K562 (cell line): Measurements from ENCODE around the gene MASP1.

ENCODE experiments used
- ATF3 ChIP-seq, 2 experiments: fragments of 450-650 bp in 1 of 2; sonication (generic) in 1 of 2; formaldehyde crosslinking in 1 of 2; IDR thresholded peaks in 1 of 2; conservative IDR thresholded peaks in 1 of 2; 2 replicates each; pipeline versions ENCODE4 v1.6.1 to v1.8.1; 2016 to 2023; ENCODE audit warnings: mild to moderate bottlenecking in 2 of 2, moderate library complexity in 2 of 2, inconsistent platforms in 1 of 2, missing genetic modification reagents in 1 of 2
- CCAR2 ChIP-seq: fragments of 200-400 bp; formaldehyde crosslinking; IDR thresholded peaks from 2 replicates; pipeline ENCODE4 v1.6.1; 2017; ENCODE audit warnings: mild to moderate bottlenecking, low read depth, low read length
- CREB1 ChIP-seq, 2 experiments: sonication (generic) in 1 of 2; formaldehyde crosslinking in 1 of 2; IDR thresholded peaks; 2 replicates each; pipeline versions ENCODE4 v1.6.1 to v1.8.0; 2012 to 2022; ENCODE audit warnings: inconsistent platforms in 1 of 2, mild to moderate bottlenecking in 1 of 2, missing genetic modification reagents in 1 of 2, moderate library complexity in 1 of 2
- CTCF ChIP-seq, 3 experiments: IDR thresholded peaks in 2 of 3; conservative IDR thresholded peaks in 1 of 3; 2 replicates each; pipeline ENCODE4 v1.5.1; 2011 to 2012; ENCODE audit warnings: low read length in 3 of 3, mild to moderate bottlenecking in 3 of 3, control low read depth in 2 of 3, improper control_type of control experiment in 1 of 3, inconsistent platforms in 1 of 3, low read depth in 1 of 3, mixed read lengths in 1 of 3, moderate library complexity in 1 of 3; ENCODE audit not compliant: insufficient read depth in 2 of 3
- DPF2 ChIP-seq: fragments of 450-650 bp; IDR thresholded peaks from 2 replicates; pipeline ENCODE4 v1.6.1; 2016
- JUND ChIP-seq, 2 experiments: IDR thresholded peaks; 2 replicates in 1 of 2; 3 replicates in 1 of 2; pipeline ENCODE4 v1.6.1; 2011; ENCODE audit warnings: borderline replicate concordance in 2 of 2, low read depth in 2 of 2, low read length in 2 of 2, improper control_type of control experiment in 1 of 2, missing biosample characterization in 1 of 2, missing genetic modification characterization in 1 of 2, missing genetic modification reagents in 1 of 2
- POLR2A ChIP-seq: fragments of 450-650 bp; conservative IDR thresholded peaks from 2 replicates; pipeline ENCODE4 v1.6.1; 2016
- POLR2AphosphoS5 ChIP-seq: IDR thresholded peaks from 2 replicates; pipeline ENCODE4 v1.6.1; 2011; ENCODE audit warnings: mild to moderate bottlenecking, low read depth, low read length, moderate library complexity; ENCODE audit not compliant: control insufficient read depth, insufficient read depth
- POLR2G ChIP-seq: fragments of 200-400 bp; formaldehyde crosslinking; IDR thresholded peaks from 2 replicates; pipeline ENCODE4 v1.6.1; 2017; ENCODE audit warnings: low read depth, mild to moderate bottlenecking, antibody characterized with exemption, low read length, moderate library complexity
- PRDM10 ChIP-seq: fragments of 450-650 bp; IDR thresholded peaks from 2 replicates; pipeline ENCODE4 v1.6.1; 2018; ENCODE audit not compliant: partially characterized antibody
- RBBP5 ChIP-seq: fragments of 200-600 bp; sonication (generic); IDR thresholded peaks from 2 replicates; pipeline ENCODE4 v1.6.1; 2012; ENCODE audit warnings: borderline replicate concordance, mild to moderate bottlenecking, low read length, control low read depth, inconsistent platforms; ENCODE audit not compliant: insufficient read depth, poor library complexity, severe bottlenecking
- SIRT6 ChIP-seq: IDR thresholded peaks from one replicate; pipeline ENCODE4 v1.6.1; 2012; ENCODE audit warnings: low read depth, mild to moderate bottlenecking, control low read depth, inconsistent platforms, low read length, moderate library complexity
- YY1 ChIP-seq, 3 experiments: IDR thresholded peaks; 2 replicates each; pipeline ENCODE4 v1.6.1; 2011; ENCODE audit warnings: low read length in 2 of 3, mild to moderate bottlenecking in 2 of 3, moderate library complexity in 2 of 3, borderline replicate concordance in 1 of 3, control low read depth in 1 of 3, low read depth in 1 of 3; ENCODE audit not compliant: insufficient read depth in 3 of 3, insufficient replicate concordance in 2 of 3, control insufficient read depth in 1 of 3, insufficient read length in 1 of 3; ENCODE audit errors: extremely low read depth in 1 of 3
- ZFP1 ChIP-seq: fragments of 450-650 bp; formaldehyde crosslinking; IDR thresholded peaks from 2 replicates; pipeline ENCODE4 v1.4.0; 2020; ENCODE audit warnings: mild to moderate bottlenecking, mixed read lengths

GRCh38 chr3:187247398-187247797 lies 44.1 kb downstream of the MASP1 start:
- TF ChIP-seq CREB1 (IDR thresholded peaks at IDR 0.05): no peak
- no peak for TF ChIP-seq CREB1 (CRISPR knock-in tag; IDR thresholded peaks at IDR 0.05)
- TF ChIP-seq CTCF (IDR thresholded peaks at IDR 0.05 in 2 of 3, conservative IDR thresholded peaks at IDR 0.05 in 1 of 3; ENCODE audit: insufficient read depth in 2 of 3, low read depth in 1 of 3, low read length in 3 of 3): no peak
- TF ChIP-seq JUND (IDR thresholded peaks at IDR 0.05; ENCODE audit: borderline replicate concordance, low read depth, low read length): no peak
- no peak for TF ChIP-seq JUND (tag; IDR thresholded peaks at IDR 0.05; ENCODE audit: borderline replicate concordance, low read depth, low read length)
- TF ChIP-seq RBBP5: no peak
- TF ChIP-seq PRDM10: no peak
- TF ChIP-seq POLR2AphosphoS5: no peak
- TF ChIP-seq CCAR2: no peak
- TF ChIP-seq ZFP1 (CRISPR knock-in tag): no peak
- no peak for TF ChIP-seq SIRT6
- no peak for TF ChIP-seq YY1 (IDR thresholded peaks at IDR 0.05; ENCODE audit: borderline replicate concordance in 1 of 3, control insufficient read depth in 1 of 3, extremely low read depth in 1 of 3, insufficient read depth in 3 of 3, insufficient read length in 1 of 3, insufficient replicate concordance in 2 of 3, low read depth in 1 of 3, low read length in 2 of 3)
- no peak for TF ChIP-seq POLR2G
- TF ChIP-seq POLR2A: no peak
- TF ChIP-seq DPF2: no peak
- TF ChIP-seq ATF3 (IDR thresholded peaks at IDR 0.05): no peak
- no peak for TF ChIP-seq ATF3 (CRISPR knock-in tag; conservative IDR thresholded peaks at IDR 0.05)
